Activated naive CD8-positive, alpha-beta T cell (primary cell): ENCODE results near the gene TBC1D2B.

Experiments
- H3K27ac Mint-ChIP-seq: one replicate; pipeline ENCODE4 v1.8.0; 2021; ENCODE audit warnings: mixed read lengths
- H3K27me3 Mint-ChIP-seq: one replicate; pipeline ENCODE4 v1.8.0; 2021; ENCODE audit warnings: mixed read lengths
- H3K36me3 Mint-ChIP-seq: one replicate; pipeline ENCODE4 v1.8.0; 2021; ENCODE audit warnings: mixed read lengths
- H3K4me1 Mint-ChIP-seq: one replicate; pipeline ENCODE4 v1.8.0; 2021; ENCODE audit warnings: low read depth, mixed read lengths
- H3K4me3 Mint-ChIP-seq: one replicate; pipeline ENCODE4 v1.8.0; 2021; ENCODE audit warnings: mild to moderate bottlenecking, mixed read lengths
- H3K9me3 Mint-ChIP-seq: one replicate; pipeline ENCODE4 v1.8.0; 2021; ENCODE audit warnings: low read depth, mixed read lengths

Gene TBC1D2B

DNA sequence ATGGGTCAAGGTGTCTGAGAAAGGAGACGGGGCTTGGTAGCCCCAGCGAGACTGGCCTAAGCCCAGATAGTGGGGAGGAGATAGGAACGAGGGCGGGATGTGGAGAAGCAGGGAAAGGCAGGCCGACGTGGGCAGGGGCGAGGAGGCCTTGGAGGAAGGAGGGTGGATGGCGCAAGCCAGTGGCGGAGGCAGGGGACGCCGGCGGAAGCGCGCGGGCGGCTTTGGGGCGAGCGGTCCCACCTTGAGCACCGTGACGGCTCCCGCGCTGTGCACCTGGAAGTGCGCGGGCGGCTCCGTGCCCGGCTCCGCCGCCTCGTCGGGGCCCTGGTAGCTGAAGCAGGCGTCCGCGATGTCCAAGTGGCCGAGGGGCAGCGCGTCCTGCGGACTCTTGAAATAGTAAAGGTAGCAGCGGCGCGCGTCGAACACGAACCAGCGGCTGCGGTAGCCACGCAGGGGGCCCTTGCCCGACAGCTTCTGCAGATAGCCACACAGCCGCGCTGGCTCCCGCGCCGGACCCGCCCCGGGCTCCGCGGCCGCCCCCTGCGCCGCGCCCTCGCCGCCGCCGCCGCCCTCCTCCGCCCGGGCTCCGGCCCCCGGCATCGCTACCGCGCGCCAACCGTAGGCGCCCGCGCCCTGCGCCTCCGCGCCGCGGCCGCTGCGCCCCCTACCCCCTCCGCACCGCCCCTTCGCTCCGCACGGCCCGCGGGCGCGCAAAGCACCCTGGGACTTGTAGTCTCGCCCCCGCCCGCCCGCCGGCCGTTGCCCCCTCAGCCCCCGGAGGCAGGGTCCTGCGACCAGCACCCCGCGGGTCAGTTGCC, at the start of gene TBC1D2B:
Gene TBC1D2B, minus strand, starts transcription at position 659 of the 818 bp plus-strand sequence. Its CDS starts 59 bp downstream, at position 600.
- H3K4me3 Mint-ChIP-seq: peak within 1 kb of the TSS; percentile 99
- H3K4me1 Mint-ChIP-seq: peaks cover 41% of the 10 kb centered on the region
- H3K9me3 Mint-ChIP-seq: no peaks in the 10 kb centered on the region
- peaks cover 3% of the 10 kb centered on the region for H3K36me3 Mint-ChIP-seq
- H3K27me3 Mint-ChIP-seq: no peaks in the 10 kb centered on the region
- peak within 1 kb of the TSS; percentile 97 for H3K27ac Mint-ChIP-seq

DNA sequence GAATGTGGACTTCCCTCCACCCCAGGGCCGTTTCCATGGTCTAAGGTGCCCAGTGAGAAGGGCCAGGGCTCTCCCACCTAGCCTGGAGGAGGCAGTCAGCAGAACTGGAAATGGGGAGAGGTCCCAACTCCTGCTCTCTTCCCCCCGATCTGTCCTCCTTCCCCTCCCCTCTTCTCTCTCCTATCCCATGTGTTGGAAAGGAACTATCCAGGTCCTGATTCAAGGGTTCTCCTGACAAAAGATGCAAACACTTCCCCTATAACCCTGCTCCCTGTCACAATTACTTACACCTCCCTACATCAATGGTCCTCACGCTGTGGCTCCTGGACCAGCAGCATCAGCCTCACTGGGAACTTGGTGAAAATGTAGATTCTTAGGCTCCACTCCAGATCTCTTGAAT, 47.8 kb upstream of the TBC1D2B start:
- no peak overlapping the region for H3K4me3 Mint-ChIP-seq
- peaks cover 11% of the 10 kb centered on the region for H3K4me1 Mint-ChIP-seq
- H3K36me3 Mint-ChIP-seq: no peaks in the 10 kb centered on the region
- no peak overlapping the region for H3K27ac Mint-ChIP-seq
- no peaks in the 10 kb centered on the region for H3K27me3 Mint-ChIP-seq
- no peaks in the 10 kb centered on the region for H3K9me3 Mint-ChIP-seq

DNA sequence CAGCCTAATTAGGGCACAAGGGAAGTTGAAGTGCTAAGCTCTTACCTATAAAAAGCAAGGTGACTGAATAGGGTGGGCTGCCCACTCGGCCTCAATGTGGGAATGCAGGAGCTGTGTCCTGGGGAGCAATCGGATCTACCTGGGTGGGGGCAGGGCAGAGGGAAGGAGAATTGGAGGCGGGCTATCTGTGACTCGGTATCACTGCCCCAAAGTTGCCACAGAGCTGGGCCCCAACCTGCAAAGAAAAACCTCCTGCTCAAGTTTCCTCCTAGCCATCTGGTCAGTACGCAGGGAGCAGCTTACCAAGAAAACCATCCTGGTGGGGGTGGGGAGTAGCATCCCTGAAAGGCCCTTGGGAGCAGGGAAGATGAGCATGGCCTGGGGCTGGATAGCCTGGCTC, 43.0 kb upstream of the TBC1D2B start:
- no peaks in the 10 kb centered on the region for H3K4me1 Mint-ChIP-seq
- no peaks in the 10 kb centered on the region for H3K36me3 Mint-ChIP-seq
- H3K9me3 Mint-ChIP-seq: no peaks in the 10 kb centered on the region
- no peak overlapping the region for H3K27ac Mint-ChIP-seq
- no peaks in the 10 kb centered on the region for H3K27me3 Mint-ChIP-seq
- H3K4me3 Mint-ChIP-seq: no peak overlapping the region

DNA sequence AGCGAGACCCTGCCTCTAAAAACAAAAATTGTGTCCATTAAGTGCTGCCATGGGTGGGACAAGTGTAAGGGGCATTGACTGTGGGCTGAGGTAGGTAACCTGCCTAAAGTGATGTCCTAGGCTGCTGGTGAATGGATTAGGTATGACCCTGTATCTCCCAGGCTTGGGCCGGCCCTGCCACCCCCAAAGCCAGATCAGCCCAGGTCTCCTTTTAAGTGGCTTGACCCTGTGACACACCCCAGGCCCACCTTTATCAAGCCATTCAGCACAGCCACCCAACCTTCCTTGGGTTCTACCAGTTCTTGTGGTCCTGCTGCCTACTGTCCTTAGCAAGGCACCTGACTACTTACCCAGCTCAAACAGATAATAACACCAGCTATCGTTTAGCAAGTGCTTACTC, 35.0 kb upstream of the TBC1D2B start:
- Mint-ChIP-seq H3K4me3 (no peak overlapping the region), H3K27me3 (no peaks in the 10 kb centered on the region), H3K36me3 (no peaks in the 10 kb centered on the region), H3K27ac (no peak overlapping the region), H3K9me3 (no peaks in the 10 kb centered on the region), H3K4me1 (peaks cover 6% of the 10 kb centered on the region)

DNA sequence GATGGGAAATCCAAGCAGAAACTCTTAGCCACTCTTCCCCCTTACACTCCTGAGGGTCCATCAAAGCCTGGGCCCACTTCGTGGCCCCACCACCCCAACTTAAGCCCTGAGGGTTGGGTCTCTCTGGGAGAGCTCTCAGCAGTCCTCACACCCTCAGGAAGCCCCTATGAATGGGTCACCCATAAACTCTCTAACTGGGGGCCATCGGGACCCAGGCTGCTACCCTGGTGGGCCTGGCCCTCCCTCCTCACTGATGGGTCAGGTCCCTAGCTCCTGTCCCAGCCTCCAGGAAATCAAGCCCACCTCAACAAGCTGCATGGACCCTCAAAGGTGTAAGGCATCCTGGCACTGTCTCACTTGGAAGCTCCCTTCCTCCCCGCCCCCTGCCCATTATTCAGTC, 34.3 kb upstream of the TBC1D2B start:
- Mint-ChIP-seq H3K9me3 (no peaks in the 10 kb centered on the region), H3K4me3 (no peak overlapping the region), H3K4me1 (peaks cover 6% of the 10 kb centered on the region)

DNA sequence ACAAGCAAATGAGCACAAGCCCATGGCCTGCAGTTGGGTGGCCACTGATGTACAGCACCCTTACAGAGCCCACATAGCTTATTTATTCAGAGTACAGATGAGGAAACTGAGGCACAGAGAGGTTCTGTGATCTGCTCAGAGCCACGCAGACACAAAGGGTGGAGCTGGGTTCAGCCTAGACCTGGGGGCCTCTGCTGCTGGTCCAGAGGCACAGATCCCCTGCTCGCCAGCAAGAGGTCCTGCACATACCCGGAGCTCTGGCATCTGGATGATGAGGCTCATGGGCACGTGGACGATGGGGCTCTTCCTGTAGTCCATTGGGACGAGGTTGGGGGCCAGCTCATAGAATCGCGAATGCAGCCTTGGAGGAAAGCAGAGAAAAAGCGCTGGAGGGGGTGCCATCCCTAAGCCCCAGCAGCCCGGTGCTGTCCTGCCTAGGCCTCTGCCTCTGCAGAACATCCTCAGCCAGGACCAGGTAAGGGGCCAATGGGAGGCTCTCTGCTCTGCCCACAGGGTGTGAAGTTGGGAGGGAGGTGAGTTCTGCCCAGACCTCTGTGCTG, 33.5 kb upstream of the TBC1D2B start:
- no peak overlapping the region for H3K27ac Mint-ChIP-seq
- H3K4me3 Mint-ChIP-seq: no peak overlapping the region
- no peaks in the 10 kb centered on the region for H3K9me3 Mint-ChIP-seq
- peaks cover 9% of the 10 kb centered on the region for H3K4me1 Mint-ChIP-seq
- H3K36me3 Mint-ChIP-seq: no peaks in the 10 kb centered on the region
- no peaks in the 10 kb centered on the region for H3K27me3 Mint-ChIP-seq

More for the DNA sequence above, 34.3 kb upstream of the TBC1D2B start:
- Mint-ChIP-seq H3K27ac (no peak overlapping the region), H3K36me3 (no peaks in the 10 kb centered on the region), H3K27me3 (no peaks in the 10 kb centered on the region)

DNA sequence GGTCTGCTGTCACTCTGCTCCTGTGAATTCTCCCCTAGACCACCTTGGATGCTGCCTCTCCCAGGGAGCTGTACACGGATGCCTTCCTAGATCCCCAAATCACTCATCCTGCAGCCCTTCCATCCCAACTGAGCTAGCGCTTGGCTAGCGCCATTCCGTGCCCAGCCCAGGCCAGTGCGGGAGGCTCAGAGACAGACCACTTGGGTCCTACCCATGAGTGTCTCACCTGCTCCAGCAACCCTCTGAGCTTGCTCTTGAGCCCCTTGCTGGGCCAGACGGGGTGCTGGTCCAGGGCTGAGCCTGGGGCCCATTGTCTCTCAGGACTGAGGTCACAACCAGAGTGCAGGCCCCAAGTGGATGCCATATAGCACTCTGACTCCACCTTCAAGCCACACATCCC, 32.6 kb upstream of the TBC1D2B start:
- no peaks in the 10 kb centered on the region for H3K36me3 Mint-ChIP-seq
- no peaks in the 10 kb centered on the region for H3K27me3 Mint-ChIP-seq
- H3K27ac Mint-ChIP-seq: no peak overlapping the region
- no peak overlapping the region for H3K4me3 Mint-ChIP-seq
- H3K4me1 Mint-ChIP-seq: peaks cover 18% of the 10 kb centered on the region
- H3K9me3 Mint-ChIP-seq: no peaks in the 10 kb centered on the region

DNA sequence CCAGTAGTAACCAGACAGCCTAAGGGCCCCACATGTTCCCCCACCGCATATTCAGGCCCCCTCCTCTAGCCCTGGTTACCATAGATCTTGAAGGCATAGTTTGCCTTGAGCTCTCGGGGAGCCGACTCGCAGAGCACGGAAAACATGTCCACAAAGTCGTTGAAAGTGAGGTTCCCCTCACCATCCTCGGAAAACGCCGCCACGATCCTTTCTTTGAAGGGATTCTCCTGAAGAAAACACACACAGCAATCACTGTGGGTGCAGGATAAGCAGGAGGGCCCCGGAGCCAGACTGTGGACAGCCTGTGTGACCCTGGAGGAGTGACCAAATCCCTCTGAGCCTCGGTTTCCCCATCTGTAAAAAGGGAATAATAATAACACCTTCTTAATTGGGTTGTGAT, 31.6 kb upstream of the TBC1D2B start:
- H3K4me1 Mint-ChIP-seq: peaks cover 28% of the 10 kb centered on the region
- H3K27ac Mint-ChIP-seq: no peak overlapping the region
- no peaks in the 10 kb centered on the region for H3K27me3 Mint-ChIP-seq
- H3K4me3 Mint-ChIP-seq: no peak overlapping the region
- H3K36me3 Mint-ChIP-seq: no peaks in the 10 kb centered on the region
- no peaks in the 10 kb centered on the region for H3K9me3 Mint-ChIP-seq

DNA sequence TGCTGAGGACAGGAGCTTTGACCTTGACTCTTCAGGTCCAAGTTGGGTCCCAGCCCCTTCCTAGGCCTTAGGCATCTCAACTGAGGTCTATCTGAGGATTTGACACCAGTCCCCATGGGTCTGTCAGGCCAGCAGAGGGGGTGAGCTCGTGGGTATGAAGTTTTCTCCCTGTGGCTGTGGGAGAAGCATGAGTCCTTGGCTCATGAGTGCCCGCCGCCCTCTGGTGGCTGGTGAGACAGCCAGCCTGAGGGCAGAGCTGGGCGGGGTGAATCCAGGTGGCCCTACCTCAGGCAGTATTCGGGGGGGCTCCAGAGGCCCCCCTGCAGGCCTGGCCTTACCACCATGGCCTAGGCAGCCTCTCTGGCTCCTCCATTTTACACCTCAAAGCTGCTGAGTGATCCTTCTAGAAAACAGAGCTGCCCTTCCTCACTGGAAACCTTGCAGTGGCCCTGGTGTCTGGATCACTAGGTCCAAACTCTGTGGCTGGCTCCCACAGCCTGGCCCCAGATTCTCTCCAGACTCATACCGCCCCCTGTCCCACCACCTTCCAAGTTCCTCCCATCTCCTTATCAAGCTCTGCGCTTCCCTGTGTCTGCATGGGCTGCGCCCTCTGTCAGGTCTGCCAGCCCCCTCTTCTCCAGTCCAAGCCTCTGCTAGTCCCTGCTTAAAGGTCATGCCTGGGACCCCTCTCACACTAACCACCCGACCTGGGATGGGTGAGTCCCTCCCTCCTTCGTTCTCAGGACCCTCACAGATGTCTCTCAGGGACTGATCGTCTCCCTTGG, 31.0 kb upstream of the TBC1D2B start:
- Mint-ChIP-seq H3K4me3 (no peak overlapping the region), H3K36me3 (no peaks in the 10 kb centered on the region), H3K27me3 (no peaks in the 10 kb centered on the region), H3K27ac (no peak overlapping the region), H3K9me3 (no peaks in the 10 kb centered on the region), H3K4me1 (peaks cover 31% of the 10 kb centered on the region)

DNA sequence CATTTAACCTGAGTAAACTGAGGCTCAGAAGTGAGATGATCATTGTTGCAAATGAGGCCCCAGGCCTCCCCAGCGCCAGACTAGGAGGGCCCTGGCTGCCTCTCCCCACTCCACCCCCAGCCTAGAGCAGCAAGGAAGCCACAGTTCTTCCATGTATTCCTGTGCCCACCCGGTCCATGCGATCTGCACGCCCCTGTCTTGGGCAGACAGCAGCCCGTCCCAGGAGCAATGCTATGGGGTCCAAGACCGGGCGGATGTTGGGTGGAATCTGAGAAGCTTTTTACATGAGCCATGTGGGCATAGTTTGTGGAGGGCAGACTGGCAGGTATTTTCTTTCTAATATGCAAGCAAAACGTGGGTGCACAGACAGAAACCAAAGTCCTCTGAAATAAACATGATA, 30.0 kb upstream of the TBC1D2B start:
- no peaks in the 10 kb centered on the region for H3K9me3 Mint-ChIP-seq
- peaks cover 40% of the 10 kb centered on the region for H3K4me1 Mint-ChIP-seq
- no peaks in the 10 kb centered on the region for H3K36me3 Mint-ChIP-seq
- no peak overlapping the region for H3K27ac Mint-ChIP-seq
- no peak overlapping the region for H3K4me3 Mint-ChIP-seq
- H3K27me3 Mint-ChIP-seq: no peaks in the 10 kb centered on the region

DNA sequence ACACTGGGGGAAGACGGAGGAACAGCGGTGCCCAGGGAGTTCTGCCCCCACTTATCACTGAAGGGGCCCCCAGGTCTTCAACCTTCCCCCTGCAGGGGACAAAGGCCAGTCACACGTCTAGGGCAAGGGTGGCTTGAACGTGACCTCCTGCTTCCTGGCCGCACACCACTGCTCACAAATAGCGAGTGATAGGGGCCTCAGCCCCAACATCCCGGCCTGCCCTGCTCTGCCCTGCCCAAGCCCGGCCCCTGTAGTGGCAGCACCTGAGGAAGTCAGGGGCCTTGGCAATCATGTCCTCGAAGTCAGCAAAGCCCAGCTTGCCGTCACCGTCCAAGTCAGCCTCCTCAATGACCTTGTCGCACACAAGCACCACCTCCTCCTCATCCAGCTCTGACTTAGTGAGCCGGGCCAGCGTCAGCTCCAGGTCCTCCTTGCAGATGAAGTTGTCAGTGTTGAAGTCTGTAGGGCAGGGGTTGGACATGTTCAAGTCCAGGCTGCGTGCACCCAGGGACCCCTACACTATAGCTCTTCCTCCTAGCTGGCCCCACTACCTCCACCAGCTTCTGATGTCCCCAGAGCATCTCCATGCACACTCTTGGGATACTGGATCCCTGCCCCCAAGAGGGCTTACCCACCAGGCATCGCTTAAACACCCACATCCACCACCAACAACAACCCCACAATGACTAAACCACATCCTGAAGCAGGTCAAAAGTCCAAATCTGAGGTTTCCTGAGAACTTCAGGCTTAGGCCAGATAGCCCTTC, 28.1 kb upstream of the TBC1D2B start:
- Mint-ChIP-seq H3K9me3 (no peaks in the 10 kb centered on the region), H3K27me3 (no peaks in the 10 kb centered on the region), H3K36me3 (no peaks in the 10 kb centered on the region), H3K27ac (peak overlapping the region; percentile 55), H3K4me3 (no peak overlapping the region), H3K4me1 (peaks cover 41% of the 10 kb centered on the region)

DNA sequence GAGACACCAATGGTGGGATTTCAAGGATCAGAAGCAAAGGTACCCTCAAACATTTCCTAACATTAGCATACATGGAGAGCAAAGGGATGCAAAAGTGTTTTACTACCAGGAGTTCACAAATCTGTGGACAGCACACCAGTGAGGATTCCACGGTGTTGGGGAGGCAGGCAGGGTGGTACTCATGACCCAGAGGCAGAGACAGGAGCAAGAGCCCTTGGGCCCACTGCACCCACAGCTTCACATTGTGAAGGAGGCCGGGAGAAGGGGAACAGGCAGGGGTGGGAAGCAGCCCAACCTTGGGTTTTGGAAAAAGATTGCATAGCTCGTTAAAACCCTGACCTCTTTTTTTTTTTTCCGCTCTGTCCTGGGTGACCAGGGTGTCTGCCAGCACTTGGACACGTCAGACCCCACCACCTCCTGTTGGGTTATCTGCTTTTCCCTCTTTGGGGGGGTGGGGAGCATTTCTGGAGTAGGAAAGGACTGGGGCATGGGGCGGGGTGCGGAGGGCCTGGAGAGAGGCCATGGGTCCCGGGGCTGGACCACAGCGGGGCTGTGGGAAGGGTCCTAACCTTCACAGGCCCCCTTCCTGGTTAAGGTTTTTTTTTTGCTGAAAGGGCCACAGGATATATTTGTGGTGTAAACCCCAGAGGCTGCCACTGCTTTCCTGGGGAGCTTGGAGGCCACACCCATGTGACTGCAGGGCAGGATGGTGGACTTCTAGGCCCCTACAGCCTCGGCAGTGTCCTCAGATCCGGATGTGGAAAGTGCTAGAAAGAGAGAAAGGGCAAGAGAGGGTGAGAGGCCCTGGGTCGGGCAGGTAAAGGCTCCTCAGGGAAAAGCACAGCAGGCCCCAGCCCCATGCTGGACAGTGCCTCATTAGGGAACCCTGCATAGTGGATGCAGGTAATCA, 27.3 kb upstream of the TBC1D2B start:
- H3K9me3 Mint-ChIP-seq: no peaks in the 10 kb centered on the region
- peak overlapping the region; percentile 79 for H3K27ac Mint-ChIP-seq
- peak overlapping the region; percentile 0 for H3K4me3 Mint-ChIP-seq
- peaks cover 41% of the 10 kb centered on the region for H3K4me1 Mint-ChIP-seq
- no peaks in the 10 kb centered on the region for H3K36me3 Mint-ChIP-seq
- no peaks in the 10 kb centered on the region for H3K27me3 Mint-ChIP-seq

DNA sequence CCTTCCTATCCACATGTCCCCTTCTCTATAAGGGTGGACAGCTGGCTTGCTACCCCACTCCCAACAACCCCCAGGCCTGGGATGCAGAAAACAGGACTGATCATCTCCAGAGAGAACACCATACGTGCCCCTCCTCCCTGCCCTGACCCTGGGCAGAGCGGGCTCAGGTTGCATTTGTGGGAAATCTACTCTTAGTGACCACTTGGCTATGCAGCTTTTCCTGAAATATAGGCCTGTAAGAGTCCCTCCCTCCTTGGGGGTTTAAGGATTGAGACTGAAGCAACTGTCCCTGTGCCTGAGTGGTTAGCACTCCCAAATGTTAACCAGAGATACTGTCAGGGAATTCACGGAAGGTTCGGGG, 26.6 kb upstream of the TBC1D2B start:
- Mint-ChIP-seq H3K9me3 (no peaks in the 10 kb centered on the region), H3K36me3 (no peaks in the 10 kb centered on the region), H3K27ac (peak overlapping the region; percentile 79), H3K4me3 (peak overlapping the region; percentile 27), H3K4me1 (peaks cover 41% of the 10 kb centered on the region), H3K27me3 (no peaks in the 10 kb centered on the region)
